Activated CD8-positive, alpha-beta memory T cell treated with anti-CD3 and anti-CD28 coated beads, Interleukin-2, amount 50 U/mL, for 24 hours (primary cell): ENCODE data around the gene RCN1.

Source experiments
- DNase-seq: peaks from one replicate; pipeline ENCODE4 v3.0.0-alpha.2; 2020; ENCODE audit errors: extremely low read depth

RCN1 gene

GRCh38 chr11:32153747-32154146 is 62.9 kb downstream of the RCN1 start:
- no peak for DNase-seq

DNA sequence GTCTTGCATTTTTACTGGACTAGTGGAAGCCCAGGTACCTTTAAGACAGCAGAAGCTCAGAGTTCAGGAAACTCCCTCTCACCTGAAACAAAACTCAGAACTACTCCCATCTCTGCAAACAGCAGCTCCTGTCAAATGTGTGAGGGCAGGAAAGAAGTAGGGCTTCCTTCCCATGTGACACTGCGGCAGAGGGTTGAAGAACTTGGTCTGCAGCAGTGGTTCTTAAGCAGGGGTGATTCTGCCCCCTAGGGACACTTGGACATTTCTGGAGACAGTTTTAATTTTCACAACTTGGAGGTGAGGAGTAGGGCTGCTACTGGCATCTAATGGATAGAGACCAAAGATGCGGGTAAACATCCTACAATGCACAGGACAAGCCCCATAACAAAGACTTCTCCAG is 63.4 kb downstream of the RCN1 start:
- DNase-seq = no peak
